Activated CD4-positive, alpha-beta T cell treated with anti-CD3 and anti-CD28 coated beads, Interleukin-2, amount 10 ng/mL, durations not matched to agents 24 days and 14 days (primary cell): Measurements from ENCODE around the gene KIF2A. TPM values are rescaled to one million over a fixed set of nuclear protein-coding genes. Genes with fewer than 3 reads are reported as not detected.

Source experiments
- DNase-seq: peaks from one replicate; pipeline ENCODE4 v3.0.0; 2022
- H3K27ac Mint-ChIP-seq: one replicate; pipeline ENCODE4 v1.8.0; 2022; ENCODE audit warnings: mild to moderate bottlenecking, mixed read lengths
- H3K27me3 Mint-ChIP-seq: one replicate; pipeline ENCODE4 v1.8.0; 2022; ENCODE audit warnings: mixed read lengths
- H3K36me3 Mint-ChIP-seq: one replicate; pipeline ENCODE4 v1.8.0; 2022; ENCODE audit warnings: low read depth, mild to moderate bottlenecking, mixed read lengths
- H3K4me1 Mint-ChIP-seq: one replicate; pipeline ENCODE4 v1.8.0; 2021; ENCODE audit warnings: mixed read lengths
- H3K4me3 Mint-ChIP-seq: one replicate; pipeline ENCODE4 v1.8.0; 2022; ENCODE audit warnings: mild to moderate bottlenecking, moderate library complexity, mixed read lengths
- H3K9me3 Mint-ChIP-seq: one replicate; pipeline ENCODE4 v1.8.0; 2021; ENCODE audit warnings: mixed read lengths
- intact Hi-C: fragments of 100-400 bp; cut with micrococcal nuclease; formaldehyde crosslinking; loops from one replicate; pipeline ENCODE4 v1.15.1; 2023
- total RNA-seq: library from RNA; stranded (reverse); gene quantifications from 2 replicates; pipeline ENCODE4 v1.2.3, GENCODE V29; 2022

The KIF2A gene
- total RNA-seq, 1 donor from 2014 or later: 238 TPM

GRCh38 chr5:62326302-62326701 is 20.3 kb downstream of the KIF2A start:
- peaks cover 38% of the 10 kb centered on the region for H3K36me3 Mint-ChIP-seq
- H3K27me3 Mint-ChIP-seq: no peaks in the 10 kb centered on the region
- intact Hi-C loops: loop anchor here (2.0 kb wide), 1 partner anchor 14 kb away; no protein-coding TSS in a partner anchor
- peak overlapping the region; percentile 78 for H3K27ac Mint-ChIP-seq
- H3K4me1 Mint-ChIP-seq: peaks cover 59% of the 10 kb centered on the region
- H3K9me3 Mint-ChIP-seq: no peaks in the 10 kb centered on the region
- peak overlapping the region; percentile 2 for H3K4me3 Mint-ChIP-seq
- no peak for DNase-seq

- H3K4me3 Mint-ChIP-seq: no peak overlapping the region
- intact Hi-C loops: loop anchor here (2.0 kb wide), 1 partner anchor 14 kb away; no protein-coding TSS in a partner anchor
Observed at GRCh38 chr5:62326702-62327101, 20.7 kb downstream of the KIF2A start.

GRCh38 chr5:62327138-62328053 is 21.4 kb downstream of the KIF2A start:
- H3K27ac Mint-ChIP-seq: peak overlapping the region; percentile 42
- no peaks in the 10 kb centered on the region for H3K9me3 Mint-ChIP-seq
- H3K36me3 Mint-ChIP-seq: peaks cover 30% of the 10 kb centered on the region
- H3K4me3 Mint-ChIP-seq: no peak overlapping the region
- H3K4me1 Mint-ChIP-seq: peaks cover 52% of the 10 kb centered on the region
- no peak for DNase-seq
- intact Hi-C loops: loop anchor here (2.0 kb wide), 1 partner anchor 15 kb away; no protein-coding TSS in a partner anchor
- no peaks in the 10 kb centered on the region for H3K27me3 Mint-ChIP-seq

More at GRCh38 chr5:62326702-62327101, 20.7 kb downstream of the KIF2A start:
- no peaks in the 10 kb centered on the region for H3K27me3 Mint-ChIP-seq
- H3K4me1 Mint-ChIP-seq: peaks cover 55% of the 10 kb centered on the region
- H3K27ac Mint-ChIP-seq: peak overlapping the region; percentile 78
- no peak for DNase-seq
- H3K36me3 Mint-ChIP-seq: peaks cover 34% of the 10 kb centered on the region
- H3K9me3 Mint-ChIP-seq: no peaks in the 10 kb centered on the region

- H3K4me3 Mint-ChIP-seq: no peak overlapping the region
- H3K36me3 Mint-ChIP-seq: peaks cover 33% of the 10 kb centered on the region
- H3K27me3 Mint-ChIP-seq: no peaks in the 10 kb centered on the region
- intact Hi-C loops: no loop called here
- no peak for DNase-seq
- H3K9me3 Mint-ChIP-seq: no peaks in the 10 kb centered on the region
- peak overlapping the region; percentile 35 for H3K27ac Mint-ChIP-seq
- H3K4me1 Mint-ChIP-seq: peaks cover 60% of the 10 kb centered on the region
Observed at GRCh38 chr5:62328772-62329491, 22.9 kb downstream of the KIF2A start.

- Mint-ChIP-seq H3K27ac (peak overlapping the region; percentile 48), H3K4me3 (no peak overlapping the region), H3K36me3 (peaks cover 35% of the 10 kb centered on the region)
Observed at GRCh38 chr5:62330302-62330701, 24.3 kb downstream of the KIF2A start.

GRCh38 chr5:62331921-62332320 is 25.9 kb downstream of the KIF2A start:
- Mint-ChIP-seq H3K27ac (no peak overlapping the region), H3K27me3 (no peaks in the 10 kb centered on the region), H3K36me3 (peaks cover 30% of the 10 kb centered on the region), H3K4me3 (no peak overlapping the region), H3K9me3 (no peaks in the 10 kb centered on the region), H3K4me1 (peaks cover 51% of the 10 kb centered on the region)
- no peak for DNase-seq
- intact Hi-C loops: no loop called here

More at GRCh38 chr5:62330302-62330701, 24.3 kb downstream of the KIF2A start:
- H3K9me3 Mint-ChIP-seq: no peaks in the 10 kb centered on the region
- intact Hi-C loops: no loop called here
- H3K27me3 Mint-ChIP-seq: no peaks in the 10 kb centered on the region
- no peak for DNase-seq
- peaks cover 59% of the 10 kb centered on the region for H3K4me1 Mint-ChIP-seq

GRCh38 chr5:62333250-62333794 is 27.3 kb downstream of the KIF2A start:
- no peak for DNase-seq
- Mint-ChIP-seq H3K4me3 (no peak overlapping the region), H3K4me1 (peaks cover 40% of the 10 kb centered on the region), H3K27me3 (no peaks in the 10 kb centered on the region), H3K27ac (peak overlapping the region; percentile 16), H3K36me3 (peaks cover 30% of the 10 kb centered on the region), H3K9me3 (no peaks in the 10 kb centered on the region)
- intact Hi-C loops: no loop called here

- Mint-ChIP-seq H3K4me1 (peaks cover 38% of the 10 kb centered on the region), H3K9me3 (no peaks in the 10 kb centered on the region), H3K4me3 (no peak overlapping the region), H3K36me3 (peaks cover 32% of the 10 kb centered on the region), H3K27me3 (no peaks in the 10 kb centered on the region), H3K27ac (peak overlapping the region; percentile 74)
- DNase-seq: peak; percentile 49
- intact Hi-C loops: no loop called here
Observed at GRCh38 chr5:62334082-62334481, 28.1 kb downstream of the KIF2A start.

- peaks cover 4% of the 10 kb centered on the region for H3K9me3 Mint-ChIP-seq
- no peak for DNase-seq
- peak overlapping the region; percentile 30 for H3K27ac Mint-ChIP-seq
- peaks cover 50% of the 10 kb centered on the region for H3K4me1 Mint-ChIP-seq
- no peak overlapping the region for H3K4me3 Mint-ChIP-seq
- intact Hi-C loops: loop anchor here (2.0 kb wide), 1 partner anchor 34 kb away; the partner anchor contains the start of gene KIF2A
- H3K27me3 Mint-ChIP-seq: no peaks in the 10 kb centered on the region
- peaks cover 32% of the 10 kb centered on the region for H3K36me3 Mint-ChIP-seq
Observed at GRCh38 chr5:62340392-62340791, 34.4 kb downstream of the KIF2A start.

GRCh38 chr5:62340979-62341378 is 35.0 kb downstream of the KIF2A start:
- intact Hi-C loops: loop anchor here (2.0 kb wide), 1 partner anchor 34 kb away; the partner anchor contains the start of gene KIF2A
- H3K27ac Mint-ChIP-seq: peak overlapping the region; percentile 92
- no peaks in the 10 kb centered on the region for H3K27me3 Mint-ChIP-seq
- peaks cover 48% of the 10 kb centered on the region for H3K4me1 Mint-ChIP-seq
- peaks cover 4% of the 10 kb centered on the region for H3K9me3 Mint-ChIP-seq
- H3K36me3 Mint-ChIP-seq: peaks cover 30% of the 10 kb centered on the region
- peak overlapping the region; percentile 73 for H3K4me3 Mint-ChIP-seq
- DNase-seq: no peak

GRCh38 chr5:62341783-62342475 is 35.9 kb downstream of the KIF2A start:
- Mint-ChIP-seq H3K27ac (peak overlapping the region; percentile 92), H3K27me3 (no peaks in the 10 kb centered on the region), H3K4me3 (peak overlapping the region; percentile 73), H3K36me3 (peaks cover 27% of the 10 kb centered on the region), H3K4me1 (peaks cover 44% of the 10 kb centered on the region), H3K9me3 (peaks cover 4% of the 10 kb centered on the region)
- intact Hi-C loops: loop anchor here (2.0 kb wide), 1 partner anchor 35 kb away; the partner anchor contains the start of gene KIF2A
- DNase-seq: peak; percentile 66

GRCh38 chr5:62342476-62342837 is 36.5 kb downstream of the KIF2A start:
- intact Hi-C loops: no loop called here
- DNase-seq: peak; percentile 57
- Mint-ChIP-seq H3K36me3 (peaks cover 28% of the 10 kb centered on the region), H3K27ac (peak overlapping the region; percentile 92), H3K9me3 (peaks cover 4% of the 10 kb centered on the region), H3K4me3 (peak overlapping the region; percentile 73), H3K27me3 (no peaks in the 10 kb centered on the region), H3K4me1 (peaks cover 43% of the 10 kb centered on the region)

GRCh38 chr5:62343428-62343827 is 37.4 kb downstream of the KIF2A start:
- no peaks in the 10 kb centered on the region for H3K27me3 Mint-ChIP-seq
- peaks cover 49% of the 10 kb centered on the region for H3K4me1 Mint-ChIP-seq
- intact Hi-C loops: no loop called here
- H3K27ac Mint-ChIP-seq: peak overlapping the region; percentile 68
- H3K36me3 Mint-ChIP-seq: peaks cover 34% of the 10 kb centered on the region
- no peak overlapping the region for H3K4me3 Mint-ChIP-seq
- no peak for DNase-seq
- H3K9me3 Mint-ChIP-seq: peaks cover 4% of the 10 kb centered on the region
